PC-3 (cell line): ENCODE results near the gene BMPR1A. TPM values are rescaled to one million over a fixed set of nuclear protein-coding genes. Genes with fewer than 3 reads are reported as not detected.

ENCODE experiments used
- ATAC-seq: fragments of 200-7000 bp; cut with Tn5 transposase; 2 replicates; pipeline ENCODE4 v1.9.1; 2020; ENCODE audit warnings: mild to moderate bottlenecking, moderate library complexity
- BruUV-seq: library from RNA; stranded (reverse); fragments of 400-500 nt; replicated peaks from 2 replicates; lab custom pipeline; 2021; lab: Mats Ljungman, UMichigan
- CTCF ChIA-PET: fragments of 300-600 bp; sonication (Branson Sonifier 250); formaldehyde crosslinking; loops from one replicate; lab custom pipeline; 2022; ENCODE audit warnings: antibody characterized with exemption; lab: Charles Lee
- POLR2A ChIA-PET: fragments of 300-600 bp; sonication (Branson Sonifier 250); formaldehyde crosslinking; loops from one replicate; lab custom pipeline; 2022; ENCODE audit warnings: antibody characterized with exemption; ENCODE audit not compliant: unreplicated experiment; lab: Charles Lee
- DNase-seq: peaks from one replicate; pipeline ENCODE4 v3.0.0-alpha.2; 2015
- H2AFZ ChIP-seq: fragments of 300-600 bp; sonication (generic); 2 replicates; pipeline ENCODE4 v1.6.0; 2016; ENCODE audit warnings: antibody characterized with exemption, low read length
- H3F3A ChIP-seq: fragments of 300-600 bp; sonication (generic); one replicate; pipeline ENCODE4 v1.6.0; 2017; ENCODE audit warnings: antibody characterized with exemption, low read length, control low read depth, mild to moderate bottlenecking; ENCODE audit not compliant: unreplicated experiment
- H3K27ac ChIP-seq: fragments of 300-600 bp; sonication (generic); 2 replicates; pipeline ENCODE4 v1.5.1; 2016; ENCODE audit warnings: mild to moderate bottlenecking, low read length
- H3K27me3 ChIP-seq: fragments of 300-600 bp; sonication (generic); 2 replicates; pipeline ENCODE4 v1.6.1; 2016; ENCODE audit warnings: low read length, mixed read lengths
- H3K36me3 ChIP-seq: fragments of 300-600 bp; sonication (generic); 2 replicates; pipeline ENCODE4 v1.6.1; 2016; ENCODE audit warnings: low read depth, mixed run types, low read length, mixed read lengths
- H3K4me1 ChIP-seq: fragments of 300-600 bp; sonication (generic); 2 replicates; pipeline ENCODE4 v1.5.1; 2016; ENCODE audit warnings: low read length; ENCODE audit not compliant: insufficient read depth
- H3K4me2 ChIP-seq: fragments of 300-600 bp; sonication (generic); 2 replicates; pipeline ENCODE4 v1.6.0; 2016; ENCODE audit warnings: low read length
- H3K4me3 ChIP-seq: fragments of 300-600 bp; sonication (generic); 2 replicates; pipeline ENCODE4 v1.5.1; 2016; ENCODE audit warnings: mild to moderate bottlenecking, low read length, mixed read lengths
- H3K79me2 ChIP-seq: fragments of 300-600 bp; sonication (generic); 2 replicates; pipeline ENCODE4 v1.6.1; 2017; ENCODE audit warnings: low read length, mixed read lengths
- H3K9ac ChIP-seq: fragments of 300-600 bp; sonication (generic); 2 replicates; pipeline ENCODE4 v1.6.0; 2016; ENCODE audit warnings: mild to moderate bottlenecking, low read length
- H3K9me2 ChIP-seq: fragments of 300-600 bp; sonication (generic); replicated peaks from 2 replicates; pipeline ENCODE4 v1.6.1; 2016; ENCODE audit warnings: mixed run types, low read length, mixed read lengths
- H3K9me3 ChIP-seq: fragments of 300-600 bp; sonication (generic); 2 replicates; pipeline ENCODE4 v1.6.1; 2016; ENCODE audit warnings: low read length, mixed read lengths
- H4K20me1 ChIP-seq: fragments of 300-600 bp; sonication (generic); 2 replicates; pipeline ENCODE4 v1.6.1; 2016; ENCODE audit warnings: low read length, mixed read lengths
- EZH2 ChIP-seq: fragments of 300-600 bp; sonication (generic); IDR thresholded peaks from one replicate; pipeline ENCODE4 v1.6.1; 2017; ENCODE audit warnings: antibody characterized with exemption, mild to moderate bottlenecking, low read length; ENCODE audit not compliant: unreplicated experiment
- EZH2phosphoT487 ChIP-seq: fragments of 300-600 bp; sonication (generic); IDR thresholded peaks from 2 replicates; pipeline ENCODE4 v1.6.1; 2018; ENCODE audit warnings: mild to moderate bottlenecking, antibody characterized with exemption, low read length, borderline replicate concordance
- intact Hi-C: fragments of 100-400 bp; cut with micrococcal nuclease; formaldehyde crosslinking; loops from 2 replicates; pipeline ENCODE4 v1.9.0; 2023
- total RNA-seq: library from RNA; depleted of rRNA; stranded (reverse); fragments of >200 nt; gene quantifications from 2 replicates; pipeline ENCODE4 v1.2.3, GENCODE V29; 2014
- TF ChIP-seq, protein P1 (sequence below): fragments of 300-600 bp; sonication (generic); conservative IDR thresholded peaks from 2 replicates; pipeline ENCODE4 v1.5.1; 2017; ENCODE audit warnings: antibody characterized with exemption, low read depth, mild to moderate bottlenecking, low read length

BMPR1A gene
- total RNA-seq, 1 experiment from 2014 or later = 14.5 TPM

GRCh38 chr10:86727470-86727869 lies 28.9 kb upstream of the BMPR1A start:
- CTCF ChIA-PET = interaction anchor here (0.6 kb wide), 1 partner anchor 133 kb away, joined by 4 read pairs; no protein-coding TSS in a partner anchor
- no TSS peak for BruUV-seq
- no peak for DNase-seq

DNA sequence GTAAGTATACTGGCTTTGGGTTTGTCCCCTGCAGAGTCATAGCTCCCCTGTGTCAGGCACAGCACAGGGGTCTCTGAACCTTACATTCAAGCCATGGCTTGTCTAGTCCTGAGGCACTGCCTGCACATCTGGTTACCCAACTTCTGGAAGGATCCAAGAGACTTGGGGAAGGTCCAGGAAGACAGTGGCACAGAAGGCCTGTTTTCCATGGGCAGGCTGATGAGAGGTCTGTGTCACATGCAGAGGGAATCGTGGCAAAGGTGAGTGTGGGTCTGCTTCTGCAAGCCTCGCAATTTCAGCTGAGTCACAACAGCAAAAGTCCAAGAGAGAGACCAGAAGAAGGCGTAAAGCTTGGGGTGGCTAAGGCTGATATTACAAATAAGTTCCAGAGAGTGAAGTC lies 28.4 kb upstream of the BMPR1A start:
- Histone ChIP-seq H3K9me2 (no peaks in the 10 kb centered on the region), H3K9me3 (no peaks in the 10 kb centered on the region), H3K4me1 (no peaks in the 10 kb centered on the region; the same call in 1 of the 2 replicates), H2AFZ (no peak overlapping the region), H3K4me2 (no peak overlapping the region), H3K4me3 (no peak overlapping the region), H3K27ac (no peak overlapping the region), H4K20me1 (no peaks in the 10 kb centered on the region), H3K9ac (no peak overlapping the region), H3F3A (no peaks in the 10 kb centered on the region), H3K79me2 (no peaks in the 10 kb centered on the region), H3K36me3 (no peaks in the 10 kb centered on the region), H3K27me3 (no peaks in the 10 kb centered on the region)
- BruUV-seq = no TSS peak
- ATAC-seq (no peak), DNase-seq (no peak)
- intact Hi-C loops = no loop called here
- POLR2A ChIA-PET = no interaction called here
- TF ChIP-seq EZH2 = no peak
- TF ChIP-seq EZH2phosphoT487 = no peak
- TF ChIP-seq, protein P1, sequence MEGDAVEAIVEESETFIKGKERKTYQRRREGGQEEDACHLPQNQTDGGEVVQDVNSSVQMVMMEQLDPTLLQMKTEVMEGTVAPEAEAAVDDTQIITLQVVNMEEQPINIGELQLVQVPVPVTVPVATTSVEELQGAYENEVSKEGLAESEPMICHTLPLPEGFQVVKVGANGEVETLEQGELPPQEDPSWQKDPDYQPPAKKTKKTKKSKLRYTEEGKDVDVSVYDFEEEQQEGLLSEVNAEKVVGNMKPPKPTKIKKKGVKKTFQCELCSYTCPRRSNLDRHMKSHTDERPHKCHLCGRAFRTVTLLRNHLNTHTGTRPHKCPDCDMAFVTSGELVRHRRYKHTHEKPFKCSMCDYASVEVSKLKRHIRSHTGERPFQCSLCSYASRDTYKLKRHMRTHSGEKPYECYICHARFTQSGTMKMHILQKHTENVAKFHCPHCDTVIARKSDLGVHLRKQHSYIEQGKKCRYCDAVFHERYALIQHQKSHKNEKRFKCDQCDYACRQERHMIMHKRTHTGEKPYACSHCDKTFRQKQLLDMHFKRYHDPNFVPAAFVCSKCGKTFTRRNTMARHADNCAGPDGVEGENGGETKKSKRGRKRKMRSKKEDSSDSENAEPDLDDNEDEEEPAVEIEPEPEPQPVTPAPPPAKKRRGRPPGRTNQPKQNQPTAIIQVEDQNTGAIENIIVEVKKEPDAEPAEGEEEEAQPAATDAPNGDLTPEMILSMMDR = no peak
- CTCF ChIA-PET = no interaction called here

More at GRCh38 chr10:86727470-86727869, 28.9 kb upstream of the BMPR1A start:
- H3K79me2 ChIP-seq = no peaks in the 10 kb centered on the region
- no peaks in the 10 kb centered on the region for H3K36me3 ChIP-seq
- no peaks in the 10 kb centered on the region for H3F3A ChIP-seq
- intact Hi-C loops = no loop called here
- H3K27me3 ChIP-seq = no peaks in the 10 kb centered on the region
- TF ChIP-seq EZH2phosphoT487 (no peak), EZH2 (no peak)
- TF ChIP-seq, protein P1 = no peak
- H2AFZ ChIP-seq = no peak overlapping the region
- no peak overlapping the region for H3K4me3 ChIP-seq
- no peaks in the 10 kb centered on the region for H4K20me1 ChIP-seq
- H3K4me1 ChIP-seq = no peaks in the 10 kb centered on the region; the same call in 1 of the 2 replicates
- POLR2A ChIA-PET = no interaction called here
- no peak overlapping the region for H3K27ac ChIP-seq
- H3K9me2 ChIP-seq = no peaks in the 10 kb centered on the region
- H3K9ac ChIP-seq = no peak overlapping the region
- H3K4me2 ChIP-seq = no peak overlapping the region
- no peak for ATAC-seq
- H3K9me3 ChIP-seq = no peaks in the 10 kb centered on the region

GRCh38 chr10:86729677-86730076 lies 26.7 kb upstream of the BMPR1A start:
- no peaks in the 10 kb centered on the region for H3F3A ChIP-seq
- no peaks in the 10 kb centered on the region for H3K36me3 ChIP-seq
- H3K9me3 ChIP-seq = no peaks in the 10 kb centered on the region
- intact Hi-C loops = no loop called here
- H3K79me2 ChIP-seq = no peaks in the 10 kb centered on the region
- no peak overlapping the region for H3K4me2 ChIP-seq
- no peaks in the 10 kb centered on the region for H3K27me3 ChIP-seq
- no peak overlapping the region for H2AFZ ChIP-seq
- no peak overlapping the region for H3K27ac ChIP-seq
- CTCF ChIA-PET = no interaction called here
- DNase-seq (no peak), ATAC-seq (no peak)
- POLR2A ChIA-PET = no interaction called here
- H3K9me2 ChIP-seq = no peaks in the 10 kb centered on the region
- no peaks in the 10 kb centered on the region; the same call in 1 of the 2 replicates for H3K4me1 ChIP-seq
- no TSS peak for BruUV-seq
- H3K9ac ChIP-seq = no peak overlapping the region
- no peak overlapping the region for H3K4me3 ChIP-seq
- no peaks in the 10 kb centered on the region for H4K20me1 ChIP-seq
- TF ChIP-seq EZH2phosphoT487 (no peak), EZH2 (no peak)
- TF ChIP-seq, protein P1 = no peak
